H9 (cell line): ENCODE data around the gene CADPS. TPM values are rescaled to one million over a fixed set of nuclear protein-coding genes. Genes with fewer than 3 reads are reported as not detected.

ENCODE experiments used
- DNase-seq: peaks from one replicate; pipeline ENCODE4 v3.0.0-alpha.2; 2017
- H2AFZ ChIP-seq: one replicate; pipeline ENCODE4 v1.6.1; 2013; ENCODE audit warnings: mild to moderate bottlenecking, low read length, control low read depth, moderate library complexity
- H2AK5ac ChIP-seq: 2 replicates; pipeline ENCODE4 v1.6.1; 2013; ENCODE audit warnings: low read length, control low read depth, mixed read lengths; ENCODE audit not compliant: insufficient read length
- H2BK120ac ChIP-seq: one replicate; pipeline ENCODE4 v1.6.1; 2013; ENCODE audit warnings: low read depth, mild to moderate bottlenecking, low read length, control low read depth, inconsistent platforms; ENCODE audit not compliant: poor library complexity, severe bottlenecking
- H2BK12ac ChIP-seq: 2 replicates; pipeline ENCODE4 v1.6.1; 2013; ENCODE audit warnings: low read length, control low read depth, mixed read lengths, low read depth; ENCODE audit not compliant: insufficient read length
- H2BK15ac ChIP-seq: 2 replicates; pipeline ENCODE4 v1.6.1; 2013; ENCODE audit warnings: low read depth, low read length, control low read depth
- H2BK20ac ChIP-seq: one replicate; pipeline ENCODE4 v1.6.1; 2013; ENCODE audit warnings: low read depth, mild to moderate bottlenecking, low read length, control low read depth, inconsistent platforms; ENCODE audit not compliant: poor library complexity, severe bottlenecking
- H2BK5ac ChIP-seq: 2 replicates; pipeline ENCODE4 v1.6.1; 2013; ENCODE audit warnings: low read length, control low read depth, mixed read lengths; ENCODE audit not compliant: insufficient read length
- H3K14ac ChIP-seq: 2 replicates; pipeline ENCODE4 v1.6.1; 2013; ENCODE audit warnings: low read length, control low read depth; ENCODE audit not compliant: insufficient read depth
- H3K18ac ChIP-seq: 2 replicates; pipeline ENCODE4 v1.6.1; 2013; ENCODE audit warnings: low read depth, mild to moderate bottlenecking, mixed read lengths, low read length, control low read depth; ENCODE audit not compliant: insufficient read length
- H3K23ac ChIP-seq: 2 replicates; pipeline ENCODE4 v1.6.1; 2013; ENCODE audit warnings: low read length, control low read depth, mixed read lengths, low read depth; ENCODE audit not compliant: insufficient read length
- H3K23me2 ChIP-seq: 2 replicates; pipeline ENCODE4 v1.6.1; 2013; ENCODE audit warnings: low read depth, mild to moderate bottlenecking, mixed read lengths, low read length, control low read depth; ENCODE audit not compliant: insufficient read length, poor library complexity, severe bottlenecking
- H3K27ac ChIP-seq: 2 replicates; pipeline ENCODE4 v1.5.1; 2013; ENCODE audit warnings: low read length, control low read depth, mixed read lengths, low read depth; ENCODE audit not compliant: insufficient read length
- H3K27me3 ChIP-seq: 2 replicates; pipeline ENCODE4 v1.6.1; 2013; ENCODE audit warnings: low read length, control low read depth, inconsistent platforms; ENCODE audit not compliant: insufficient read depth
- H3K4ac ChIP-seq: 2 replicates; pipeline ENCODE4 v1.6.1; 2013; ENCODE audit warnings: low read depth, mild to moderate bottlenecking, control low read depth, inconsistent platforms, low read length, moderate library complexity
- H3K4me1 ChIP-seq: 2 replicates; pipeline ENCODE4 v1.6.1; 2013; ENCODE audit warnings: low read length, control low read depth, inconsistent platforms; ENCODE audit not compliant: insufficient read depth
- H3K4me2 ChIP-seq: 2 replicates; pipeline ENCODE4 v1.6.1; 2013; ENCODE audit warnings: low read length, control low read depth, mixed read lengths; ENCODE audit not compliant: insufficient read length, insufficient read depth
- H3K56ac ChIP-seq: 2 replicates; pipeline ENCODE4 v1.6.1; 2013; ENCODE audit warnings: low read depth, mild to moderate bottlenecking, mixed read lengths, low read length, control low read depth; ENCODE audit not compliant: insufficient read length
- H3K79me1 ChIP-seq: 2 replicates; pipeline ENCODE4 v1.6.1; 2013; ENCODE audit warnings: low read depth, mild to moderate bottlenecking, moderate library complexity, low read length, control low read depth, inconsistent platforms; ENCODE audit not compliant: insufficient read depth, poor library complexity, severe bottlenecking
- H3K79me2 ChIP-seq: 2 replicates; pipeline ENCODE4 v1.6.1; 2013; ENCODE audit warnings: low read length, control low read depth, inconsistent platforms; ENCODE audit not compliant: insufficient read depth
- H3K9ac ChIP-seq: 2 replicates; pipeline ENCODE4 v1.6.1; 2013; ENCODE audit warnings: low read length, control low read depth, mixed read lengths; ENCODE audit not compliant: insufficient read length; ENCODE audit errors: extremely low read depth
- H3K9me3 ChIP-seq: one replicate; pipeline ENCODE4 v1.6.1; 2013; ENCODE audit warnings: low read depth, low read length, inconsistent platforms; ENCODE audit not compliant: control insufficient read depth
- H3T11ph ChIP-seq: one replicate; pipeline ENCODE4 v1.6.1; 2013; ENCODE audit warnings: mild to moderate bottlenecking, low read length, control low read depth, inconsistent platforms
- H4K20me1 ChIP-seq: one replicate; pipeline ENCODE4 v1.6.1; 2013; ENCODE audit not compliant: control insufficient read depth, insufficient read length, insufficient read depth
- H4K5ac ChIP-seq: 2 replicates; pipeline ENCODE4 v1.6.1; 2013; ENCODE audit warnings: low read depth, mild to moderate bottlenecking, mixed read lengths, low read length, control low read depth; ENCODE audit not compliant: insufficient read length
- H4K8ac ChIP-seq: replicated peaks from 2 replicates; pipeline ENCODE4 v1.6.1; 2013; ENCODE audit warnings: low read length, control low read depth, mixed read lengths, low read depth; ENCODE audit not compliant: insufficient read length
- H4K91ac ChIP-seq: 2 replicates; pipeline ENCODE4 v1.6.1; 2013; ENCODE audit warnings: low read depth, mild to moderate bottlenecking, moderate library complexity, mixed read lengths, low read length, control low read depth; ENCODE audit not compliant: insufficient read length
- H3K27ac Mint-ChIP-seq, 3 experiments: 2 replicates in 2 of 3; 3 replicates in 1 of 3; pipeline ENCODE4 v1.8.0; 2020 to 2021; ENCODE audit warnings: mixed read lengths in 3 of 3, mild to moderate bottlenecking in 1 of 3, moderate library complexity in 1 of 3
- H3K27me3 Mint-ChIP-seq: 2 replicates; pipeline ENCODE4 v1.8.0; 2021; ENCODE audit warnings: low read depth, mild to moderate bottlenecking, moderate library complexity, mixed read lengths
- H3K36me3 Mint-ChIP-seq, 3 experiments: 2 replicates in 2 of 3; 3 replicates in 1 of 3; pipeline ENCODE4 v1.8.0; 2020 to 2021; ENCODE audit warnings: low read depth in 3 of 3, mixed read lengths in 3 of 3; ENCODE audit not compliant: insufficient read depth in 1 of 3
- H3K4me1 Mint-ChIP-seq, 2 experiments: 2 replicates each; pipeline ENCODE4 v1.8.0; 2020; ENCODE audit warnings: mixed read lengths in 2 of 2
- H3K4me3 Mint-ChIP-seq, 2 experiments: 2 replicates in 1 of 2; 3 replicates in 1 of 2; pipeline ENCODE4 v1.8.0; 2020 to 2021; ENCODE audit warnings: mild to moderate bottlenecking in 2 of 2, mixed read lengths in 2 of 2, moderate library complexity in 1 of 2
- H3K9me3 Mint-ChIP-seq, 2 experiments: 2 replicates in 1 of 2; 3 replicates in 1 of 2; pipeline ENCODE4 v1.8.0; 2020; ENCODE audit warnings: mild to moderate bottlenecking in 2 of 2, mixed read lengths in 2 of 2, moderate library complexity in 1 of 2
- WGBS: extraction: QIAGEN DNeasy Blood & Tissue Kit; methylation state at CpG from one replicate; pipeline ENCODE4 v1.1.7; 2013; ENCODE audit warnings: missing lambda C conversion rate, low lambda C conversion rate, mixed read lengths; ENCODE audit not compliant: insufficient read length; ENCODE audit errors: extremely low coverage; 5-methylcytosine and 5-hydroxymethylcytosine counted together
- total RNA-seq: library from RNA; stranded (reverse); gene quantifications from 2 replicates; pipeline ENCODE4 v1.2.1, GENCODE V29; 2021
- TF ChIP-seq, protein P1 (sequence below): fragments of 200-600 bp; sonication (generic); conservative IDR thresholded peaks from 3 replicates; pipeline ENCODE4 v1.8.0; 2021; ENCODE audit warnings: antibody characterized with exemption, mild to moderate bottlenecking

Gene CADPS
- total RNA-seq, 1 experiment from 2014 or later, result 6.6 TPM

DNA sequence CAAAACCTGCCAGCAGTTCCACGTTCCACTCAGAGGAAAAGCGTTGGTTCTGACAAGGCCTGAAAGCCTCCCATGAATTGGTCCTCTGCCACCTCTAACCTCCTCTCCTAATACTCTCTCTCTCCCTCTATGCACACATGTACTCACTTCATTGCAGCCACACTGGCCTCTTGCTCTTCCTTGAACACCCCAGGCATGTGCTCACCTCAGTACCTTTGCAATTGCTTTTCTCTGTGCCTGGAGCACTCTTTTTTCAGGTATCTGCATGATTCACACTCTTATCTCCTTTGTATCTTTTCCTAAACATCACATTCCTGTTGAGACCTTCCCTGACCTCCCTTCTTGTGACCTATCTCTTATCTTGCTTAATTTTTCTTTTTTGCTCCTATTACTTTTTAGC, 323.7 kb downstream of the CADPS start:
- Mint-ChIP-seq H3K27ac (no peak overlapping the region), H3K36me3 (no peaks in the 10 kb centered on the region), H3K27me3 (peaks cover 5% of the 10 kb centered on the region; the same call in 1 of the 2 replicates), H3K4me3 (no peak overlapping the region), H3K9me3 (no peaks in the 10 kb centered on the region), H3K4me1 (peaks cover 33 to 41% of the 10 kb centered on the region in 2 experiments)
- no peak overlapping the region for H3K27ac ChIP-seq
- no CpG with 5 or more reads among the region's 2 CpGs for WGBS
- H2AK5ac ChIP-seq, result no peak overlapping the region
- no peak overlapping the region for H3K9ac ChIP-seq
- H3K23ac ChIP-seq, result no peak overlapping the region
- H2BK5ac ChIP-seq, result no peak overlapping the region
- peaks cover 8% of the 10 kb centered on the region; the same call in 1 of the 2 replicates for H3K4me1 ChIP-seq
- no peaks in the 10 kb centered on the region for H3K9me3 ChIP-seq
- no peak overlapping the region for H3K18ac ChIP-seq
- H3K4me2 ChIP-seq, result no peak overlapping the region
- H4K5ac ChIP-seq, result no peak overlapping the region
- no peak overlapping the region for H3K14ac ChIP-seq
- no peaks in the 10 kb centered on the region for H3K27me3 ChIP-seq
- no peak overlapping the region for H2BK20ac ChIP-seq
- H3K79me2 ChIP-seq, result no peaks in the 10 kb centered on the region
- no peak overlapping the region for H3T11ph ChIP-seq
- H3K4ac ChIP-seq, result no peak overlapping the region
- no peak overlapping the region for H4K91ac ChIP-seq
- TF ChIP-seq, protein P1, sequence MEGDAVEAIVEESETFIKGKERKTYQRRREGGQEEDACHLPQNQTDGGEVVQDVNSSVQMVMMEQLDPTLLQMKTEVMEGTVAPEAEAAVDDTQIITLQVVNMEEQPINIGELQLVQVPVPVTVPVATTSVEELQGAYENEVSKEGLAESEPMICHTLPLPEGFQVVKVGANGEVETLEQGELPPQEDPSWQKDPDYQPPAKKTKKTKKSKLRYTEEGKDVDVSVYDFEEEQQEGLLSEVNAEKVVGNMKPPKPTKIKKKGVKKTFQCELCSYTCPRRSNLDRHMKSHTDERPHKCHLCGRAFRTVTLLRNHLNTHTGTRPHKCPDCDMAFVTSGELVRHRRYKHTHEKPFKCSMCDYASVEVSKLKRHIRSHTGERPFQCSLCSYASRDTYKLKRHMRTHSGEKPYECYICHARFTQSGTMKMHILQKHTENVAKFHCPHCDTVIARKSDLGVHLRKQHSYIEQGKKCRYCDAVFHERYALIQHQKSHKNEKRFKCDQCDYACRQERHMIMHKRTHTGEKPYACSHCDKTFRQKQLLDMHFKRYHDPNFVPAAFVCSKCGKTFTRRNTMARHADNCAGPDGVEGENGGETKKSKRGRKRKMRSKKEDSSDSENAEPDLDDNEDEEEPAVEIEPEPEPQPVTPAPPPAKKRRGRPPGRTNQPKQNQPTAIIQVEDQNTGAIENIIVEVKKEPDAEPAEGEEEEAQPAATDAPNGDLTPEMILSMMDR, result no peak
- H2BK120ac ChIP-seq, result no peak overlapping the region
- DNase-seq, result no peak
- no peaks in the 10 kb centered on the region for H3K79me1 ChIP-seq
- no peak overlapping the region for H3K56ac ChIP-seq
- H4K20me1 ChIP-seq, result no peaks in the 10 kb centered on the region
- no peaks in the 10 kb centered on the region for H3K23me2 ChIP-seq
- H4K8ac ChIP-seq, result no peak overlapping the region
- H2BK12ac ChIP-seq, result no peak overlapping the region
- H2BK15ac ChIP-seq, result no peak overlapping the region
- no peak overlapping the region for H2AFZ ChIP-seq
